ENCODE results near the gene NECTIN1.

DNA sequence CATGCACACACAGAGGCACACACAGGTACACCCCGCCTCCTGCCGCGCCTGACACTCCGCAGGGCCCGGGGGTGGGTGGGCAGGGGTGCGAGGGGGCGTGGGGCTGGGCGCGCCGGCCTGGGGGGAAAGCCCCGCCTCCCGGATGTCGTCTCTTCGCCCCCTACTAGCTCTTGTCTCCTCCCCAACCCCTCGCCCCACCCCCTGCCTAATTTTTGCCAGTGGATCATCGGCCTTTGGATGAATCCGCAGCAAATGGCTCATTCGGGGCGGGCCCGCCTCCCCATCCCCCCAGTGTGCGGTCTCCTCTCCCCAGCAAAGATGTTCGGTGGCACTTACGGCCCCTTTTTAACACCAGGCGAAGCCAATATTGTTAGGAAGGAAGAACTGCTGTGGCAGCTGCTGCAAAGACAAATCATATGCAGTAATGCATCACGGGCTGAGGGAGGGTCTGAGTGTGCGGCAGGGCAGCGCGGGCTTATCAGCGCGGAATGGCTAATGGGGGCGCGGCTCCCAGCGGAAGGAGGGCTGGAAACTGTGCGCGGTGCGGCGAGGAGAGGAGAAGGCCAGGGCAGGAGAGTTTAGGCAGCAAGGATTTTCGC, 13.4 kb upstream of the NECTIN1 start:
- TF ChIP-seq, protein P1, sequence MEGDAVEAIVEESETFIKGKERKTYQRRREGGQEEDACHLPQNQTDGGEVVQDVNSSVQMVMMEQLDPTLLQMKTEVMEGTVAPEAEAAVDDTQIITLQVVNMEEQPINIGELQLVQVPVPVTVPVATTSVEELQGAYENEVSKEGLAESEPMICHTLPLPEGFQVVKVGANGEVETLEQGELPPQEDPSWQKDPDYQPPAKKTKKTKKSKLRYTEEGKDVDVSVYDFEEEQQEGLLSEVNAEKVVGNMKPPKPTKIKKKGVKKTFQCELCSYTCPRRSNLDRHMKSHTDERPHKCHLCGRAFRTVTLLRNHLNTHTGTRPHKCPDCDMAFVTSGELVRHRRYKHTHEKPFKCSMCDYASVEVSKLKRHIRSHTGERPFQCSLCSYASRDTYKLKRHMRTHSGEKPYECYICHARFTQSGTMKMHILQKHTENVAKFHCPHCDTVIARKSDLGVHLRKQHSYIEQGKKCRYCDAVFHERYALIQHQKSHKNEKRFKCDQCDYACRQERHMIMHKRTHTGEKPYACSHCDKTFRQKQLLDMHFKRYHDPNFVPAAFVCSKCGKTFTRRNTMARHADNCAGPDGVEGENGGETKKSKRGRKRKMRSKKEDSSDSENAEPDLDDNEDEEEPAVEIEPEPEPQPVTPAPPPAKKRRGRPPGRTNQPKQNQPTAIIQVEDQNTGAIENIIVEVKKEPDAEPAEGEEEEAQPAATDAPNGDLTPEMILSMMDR (IDR thresholded peaks at IDR 0.05; ENCODE audit: low read length), result no peak
- TF ChIP-seq EZH2 (optimal IDR thresholded peaks at IDR 0.05; ENCODE audit: low read depth, low read length), result no peak
- TF ChIP-seq EZH2phosphoT487 (IDR thresholded peaks at IDR 0.05; ENCODE audit: low read length), result no peak

Measured in MM.1S (cell line).